ENCODE results near the gene TRIM8.

GRCh38 chr10:102677331-102678067 lies 33.2 kb downstream of the TRIM8 start:
- TF ChIP-seq POLR2AphosphoS5 (IDR thresholded peaks at IDR 0.05; ENCODE audit: insufficient read depth in 1 of 2, low read depth in 1 of 2): no peak
- TF ChIP-seq POLR2A (IDR thresholded peaks at IDR 0.05): no peak
- no peak for TF ChIP-seq CTCF (IDR thresholded peaks at IDR 0.05)

All from vagina (tissue), 2 donors.